ENCODE data around the gene MAPK8. TPM values are rescaled to one million over a fixed set of nuclear protein-coding genes. Genes with fewer than 3 reads are reported as not detected.
"Not testable (repeated sequence)": the region's sequence is repeated elsewhere in the genome, so short reads cannot be mapped to it uniquely, and the experiment has no call there.

The MAPK8 gene
- total RNA-seq, result 10 to 100 TPM; 29.1 to 36.7 TPM
- long read RNA-seq, donor 1, partial matches to known transcripts, result 0 of 4 reads
- long read RNA-seq, donor 1, other reads (novel, unspliced or antisense), result 4 of 4 reads
- long read RNA-seq, donor 2, partial matches to known transcripts, result 0 of 2 reads
- long read RNA-seq, donor 2, other reads (novel, unspliced or antisense), result 2 of 2 reads

DNA sequence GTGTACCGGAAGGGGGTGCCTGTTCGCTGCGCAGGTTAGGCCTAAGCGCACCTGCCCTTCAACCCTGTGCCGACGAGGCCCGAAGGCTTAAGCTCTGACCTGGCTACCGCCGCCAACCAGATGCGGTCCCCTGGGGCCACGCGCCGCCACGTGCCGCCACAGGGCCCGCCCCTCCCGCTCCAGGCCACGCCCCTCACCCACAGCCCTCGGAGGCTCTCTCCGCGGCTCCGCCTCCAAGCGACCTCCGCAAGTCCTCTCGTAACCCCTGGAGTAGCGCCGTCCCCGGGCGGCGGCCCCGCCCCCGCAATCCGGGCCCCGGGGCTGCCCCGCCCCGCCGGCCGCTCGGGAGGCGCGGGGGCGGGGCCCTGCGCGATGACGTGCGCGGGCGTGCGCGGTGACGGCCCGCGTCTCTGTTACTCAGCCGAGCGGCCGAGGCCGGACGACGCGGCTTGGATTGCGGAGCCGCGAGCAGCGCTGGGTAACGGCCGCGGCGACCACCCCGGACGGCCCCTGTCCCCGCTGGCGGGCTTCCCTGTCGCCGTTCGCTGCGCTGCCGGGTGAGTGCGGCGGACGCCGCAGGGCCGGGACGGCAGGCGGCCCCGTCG is at the start of gene MAPK8:
MAPK8 (plus strand) TSS at position 413 of the 605 bp plus-strand sequence. CDS start 94,984 bp downstream, outside the sequence.
- intact Hi-C loops (cut with DNase I), result no loop called here

DNA sequence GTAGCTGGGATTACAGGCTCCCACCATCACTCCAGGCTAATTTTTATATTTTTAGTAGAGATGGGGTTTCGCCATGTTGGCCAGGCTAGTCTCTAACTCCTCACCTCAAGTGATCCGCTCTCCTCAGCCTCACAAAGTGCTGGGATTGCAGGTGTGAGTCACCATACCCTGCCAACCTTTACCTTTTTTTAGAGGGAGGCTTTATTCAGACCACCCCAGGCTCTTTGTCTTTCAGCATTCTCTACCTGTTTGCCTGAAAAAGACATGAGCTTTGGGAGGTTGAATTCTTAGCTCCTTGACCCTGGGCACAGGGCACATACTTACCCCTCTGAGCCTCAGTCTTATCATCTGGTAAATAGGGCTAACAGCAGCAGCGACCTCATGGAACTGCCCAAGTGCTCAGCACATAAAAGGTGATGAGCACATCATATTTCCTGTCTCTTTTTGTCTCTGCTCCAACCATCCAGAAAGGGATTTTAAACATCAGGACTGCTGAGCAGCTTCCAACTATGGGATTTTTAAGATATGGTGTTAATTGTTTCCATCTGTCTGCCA is 49.0 kb upstream of the MAPK8 start:
- intact Hi-C loops (cut with DNase I), result no loop called here
- DNase-seq (ENCODE audit: low spot score), result no peak

More for the DNA sequence above, at the start of gene MAPK8:
- DNase-seq (ENCODE audit: low spot score), result peak; percentile 97

DNA sequence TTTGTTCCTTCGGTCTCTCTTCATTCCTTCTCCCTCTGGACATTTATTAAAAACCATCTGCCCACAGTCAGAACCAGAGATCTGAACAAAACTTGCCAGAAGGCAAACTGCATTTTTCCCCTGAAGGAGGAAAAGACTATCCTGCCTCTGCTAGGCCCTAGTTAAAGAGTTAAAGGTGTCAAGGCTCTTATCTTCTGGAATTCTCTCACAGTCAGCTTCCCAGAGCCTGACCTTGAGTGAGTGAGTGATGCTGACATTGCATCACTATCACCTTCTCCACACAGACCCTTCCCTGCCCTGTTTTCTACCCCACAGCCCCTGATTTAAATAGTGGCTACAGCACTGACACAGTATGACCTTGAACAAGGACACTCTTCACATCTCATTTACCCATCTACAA is 48.4 kb upstream of the MAPK8 start:
- DNase-seq (ENCODE audit: low spot score), result no peak
- intact Hi-C loops (cut with DNase I), result no loop called here

DNA sequence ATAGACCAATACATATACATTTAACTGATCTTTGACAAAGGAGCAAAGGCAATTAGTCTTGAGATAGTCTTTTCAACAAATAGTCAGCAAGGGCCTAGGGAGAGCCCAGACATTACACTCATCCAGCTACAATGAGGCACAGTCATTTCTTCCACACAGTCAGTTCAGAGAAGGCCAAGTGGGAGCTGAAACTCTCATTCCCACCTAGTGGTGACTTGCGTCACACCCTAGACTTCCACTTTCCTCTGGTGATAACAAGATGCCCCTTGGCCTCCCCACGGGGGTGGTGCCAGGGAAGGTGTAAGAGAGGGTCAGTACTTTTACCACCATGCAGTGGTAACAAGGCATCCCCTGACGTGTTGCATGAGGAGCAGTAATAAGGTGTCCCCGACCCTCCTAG is 39.9 kb upstream of the MAPK8 start:
- no peak for DNase-seq (ENCODE audit: low spot score)

DNA sequence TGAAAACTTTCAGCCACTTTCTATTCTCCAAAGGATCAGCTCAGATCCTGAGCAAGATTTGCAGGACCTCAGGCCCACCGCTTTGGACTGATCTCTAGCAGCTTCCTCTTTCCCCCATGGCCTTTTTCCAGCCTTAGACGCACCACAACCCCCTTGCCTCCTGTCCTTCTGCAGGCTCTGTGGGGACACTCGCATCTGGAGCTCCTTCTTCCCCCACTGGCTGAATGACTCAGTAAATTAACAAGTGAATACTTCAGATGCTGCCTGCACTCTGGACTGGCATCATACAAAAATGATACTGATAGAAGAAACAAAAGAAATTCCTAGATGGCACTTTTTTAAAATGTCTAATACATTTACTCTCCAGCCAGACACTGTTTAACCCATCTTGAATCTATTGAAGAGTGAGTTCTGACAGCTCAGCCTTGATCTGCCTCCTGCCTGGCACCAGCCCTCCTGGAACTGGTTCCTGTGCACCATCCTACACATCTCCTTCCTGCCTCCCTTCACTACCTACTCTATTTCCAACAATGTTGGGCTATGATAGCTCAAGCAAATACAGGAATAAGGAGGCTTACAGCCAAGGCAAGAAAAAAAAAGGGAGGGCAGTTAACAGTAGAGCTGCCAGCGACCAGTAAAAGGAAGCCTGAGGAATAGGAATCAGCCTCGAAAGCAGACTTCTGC is 35.3 kb upstream of the MAPK8 start:
- intact Hi-C loops (cut with DNase I), result no loop called here
- DNase-seq (ENCODE audit: low spot score), result no peak

More for the DNA sequence above, 39.9 kb upstream of the MAPK8 start:
- intact Hi-C loops (cut with DNase I), result no loop called here

DNA sequence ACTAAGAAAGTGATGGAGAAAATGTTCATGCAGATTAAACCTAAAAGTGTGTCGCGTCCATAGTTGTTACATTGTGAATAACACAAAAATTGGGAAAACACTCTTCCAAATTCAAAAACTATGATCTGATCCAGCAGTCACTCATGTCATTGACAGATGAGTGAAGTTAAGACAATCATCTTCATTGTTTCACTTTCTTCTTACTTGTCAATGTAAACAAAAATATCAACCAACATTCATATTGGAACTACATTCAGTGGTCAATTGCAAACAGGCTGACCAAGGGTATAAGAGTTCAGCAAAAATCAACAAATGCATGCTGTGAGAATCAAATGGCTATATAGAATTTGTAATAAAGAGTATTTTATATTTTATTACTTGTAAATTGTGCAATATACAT is 33.8 kb upstream of the MAPK8 start:
- intact Hi-C loops (cut with DNase I), result no loop called here
- DNase-seq (ENCODE audit: low spot score), result no peak

DNA sequence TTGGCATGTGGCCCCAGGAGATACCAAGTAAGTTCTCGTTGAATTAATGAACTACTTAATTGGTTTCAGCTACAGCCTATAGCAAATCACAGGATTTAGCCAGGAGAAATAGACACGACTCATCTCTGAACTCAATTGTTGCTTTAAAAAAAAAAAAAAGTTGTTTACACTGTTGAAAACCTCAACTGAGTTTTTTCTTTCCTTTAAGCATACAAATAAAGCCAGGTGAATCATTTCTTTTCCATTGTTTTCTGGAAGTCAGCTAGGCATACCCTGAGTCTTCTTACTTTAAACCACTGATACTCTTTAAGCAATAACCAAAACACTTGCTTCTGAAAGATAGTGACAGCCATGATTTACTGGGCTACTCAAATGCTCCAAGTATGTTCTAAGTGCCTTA is 32.7 kb upstream of the MAPK8 start:
- intact Hi-C loops (cut with DNase I), result no loop called here
- no peak for DNase-seq (ENCODE audit: low spot score)

DNA sequence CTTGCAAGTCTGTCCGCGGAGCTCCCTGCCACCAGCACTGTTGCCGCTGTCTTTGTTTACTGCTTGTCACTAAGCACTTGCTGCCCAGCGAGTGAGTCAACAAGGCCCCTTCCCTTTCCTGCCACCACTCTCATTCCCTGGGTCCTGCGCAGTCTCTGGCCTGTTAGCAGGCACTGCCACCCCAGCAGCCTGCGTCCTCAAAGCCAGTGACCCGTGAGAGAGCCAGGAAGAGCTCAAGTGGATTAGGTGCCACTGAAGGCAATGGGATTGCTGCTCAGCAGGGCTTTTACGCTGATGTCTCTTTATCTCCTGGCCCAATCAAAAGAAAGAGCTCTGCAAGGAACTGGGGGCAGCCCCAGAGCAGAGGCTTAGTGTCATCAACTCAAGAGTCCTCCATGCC is 31.8 kb upstream of the MAPK8 start, which contains the start of gene FRMPD2:
FRMPD2 (minus strand) TSS at position 61 of the 400 bp plus-strand sequence. CDS start 129 bp downstream, outside the sequence.
- no peak for DNase-seq (ENCODE audit: low spot score)
- intact Hi-C loops (cut with DNase I), result no loop called here

DNA sequence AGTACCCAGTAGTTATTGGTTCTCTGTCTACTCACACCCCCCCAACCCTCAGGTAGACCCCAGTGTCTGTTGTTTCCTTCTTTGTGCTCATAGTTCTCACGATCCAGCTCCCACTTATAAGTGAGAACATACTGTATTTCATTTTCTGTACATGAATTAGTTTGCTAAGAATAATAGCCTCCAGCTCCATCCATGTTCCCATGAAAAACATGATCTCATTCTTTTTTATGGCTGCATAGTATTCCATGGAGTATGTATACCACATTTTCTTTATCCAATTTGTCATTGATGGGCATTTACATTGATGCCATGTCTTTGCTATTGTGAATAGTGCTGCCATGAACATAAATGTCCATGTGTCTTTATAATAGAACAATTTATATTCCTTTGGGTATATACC is 29.4 kb upstream of the MAPK8 start:
- intact Hi-C loops (cut with DNase I), result no loop called here
- no peak for DNase-seq (ENCODE audit: low spot score)

DNA sequence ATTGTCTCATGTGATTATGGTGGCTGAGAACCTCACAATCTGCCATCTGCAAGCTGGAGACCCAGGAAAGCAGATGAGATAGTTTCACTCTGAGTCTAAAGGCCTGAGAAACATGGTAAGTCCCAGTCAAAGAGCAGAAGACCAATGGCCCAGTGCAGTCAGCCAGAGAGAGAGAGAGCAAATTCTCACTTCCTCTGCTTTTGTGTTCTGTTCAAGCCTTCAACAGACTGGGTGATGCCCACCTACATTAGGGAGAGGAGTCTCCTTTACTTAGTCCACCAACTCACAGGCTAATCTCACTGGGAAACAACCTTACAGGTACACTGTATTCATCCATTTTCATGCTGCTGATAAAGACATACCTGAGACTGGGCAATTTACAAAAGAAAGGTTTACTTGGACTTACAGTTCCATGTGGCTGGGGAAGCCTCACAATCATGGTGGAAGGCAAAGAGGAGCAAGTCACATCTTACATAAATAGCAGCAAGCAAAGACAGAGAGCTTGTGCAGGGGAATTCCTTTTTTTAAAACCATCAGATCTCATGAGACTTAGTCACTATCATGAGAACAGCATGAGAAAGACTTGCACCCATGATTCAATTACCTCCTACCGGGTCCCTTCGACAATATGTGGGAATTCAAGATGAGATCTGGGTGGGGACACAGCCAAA is 27.3 kb upstream of the MAPK8 start:
- intact Hi-C loops (cut with DNase I), result no loop called here

DNA sequence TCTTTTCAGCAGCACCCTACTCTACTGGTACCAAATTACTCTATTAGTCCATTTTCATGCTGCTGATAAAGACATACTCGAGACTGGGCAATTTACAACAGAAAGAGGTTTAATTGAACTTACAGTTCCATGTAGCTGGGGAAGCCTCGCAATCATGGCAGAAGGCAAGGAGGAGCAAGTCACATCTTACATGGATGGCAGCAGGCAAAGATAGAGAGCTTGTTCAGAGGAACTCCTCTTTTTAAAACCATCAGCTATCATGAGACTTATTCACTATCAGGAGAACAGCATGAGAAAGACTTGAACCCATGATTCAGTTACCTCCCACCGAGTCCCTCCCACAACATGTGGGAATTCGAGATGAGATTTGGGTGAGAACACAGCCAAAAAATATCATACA is 24.8 kb upstream of the MAPK8 start:
- DNase-seq (ENCODE audit: low spot score); intact Hi-C loops (cut with DNase I): not testable (repeated sequence)

More for the DNA sequence above, 27.3 kb upstream of the MAPK8 start:
- no peak for DNase-seq (ENCODE audit: low spot score)

DNA sequence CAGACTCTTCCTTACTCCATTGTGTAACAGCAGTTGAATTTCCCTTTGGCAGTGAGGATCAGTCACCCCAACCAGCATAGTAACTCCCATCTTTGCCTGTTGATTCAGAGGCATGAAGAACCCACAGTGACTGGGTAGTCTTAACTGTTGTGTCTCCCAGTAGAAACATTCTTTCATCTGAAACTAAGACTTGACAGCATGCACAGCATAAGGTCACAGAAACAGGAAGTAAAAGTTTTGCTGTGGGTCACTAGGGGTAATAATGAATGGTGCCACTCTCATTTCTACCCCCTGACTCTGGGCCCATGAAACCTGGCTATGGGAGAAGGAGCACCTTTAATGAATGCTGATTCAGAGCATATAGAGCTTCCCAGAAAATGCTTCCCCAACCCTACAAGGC is 23.6 kb upstream of the MAPK8 start:
- no peak for DNase-seq (ENCODE audit: low spot score)
- intact Hi-C loops (cut with DNase I), result no loop called here

DNA sequence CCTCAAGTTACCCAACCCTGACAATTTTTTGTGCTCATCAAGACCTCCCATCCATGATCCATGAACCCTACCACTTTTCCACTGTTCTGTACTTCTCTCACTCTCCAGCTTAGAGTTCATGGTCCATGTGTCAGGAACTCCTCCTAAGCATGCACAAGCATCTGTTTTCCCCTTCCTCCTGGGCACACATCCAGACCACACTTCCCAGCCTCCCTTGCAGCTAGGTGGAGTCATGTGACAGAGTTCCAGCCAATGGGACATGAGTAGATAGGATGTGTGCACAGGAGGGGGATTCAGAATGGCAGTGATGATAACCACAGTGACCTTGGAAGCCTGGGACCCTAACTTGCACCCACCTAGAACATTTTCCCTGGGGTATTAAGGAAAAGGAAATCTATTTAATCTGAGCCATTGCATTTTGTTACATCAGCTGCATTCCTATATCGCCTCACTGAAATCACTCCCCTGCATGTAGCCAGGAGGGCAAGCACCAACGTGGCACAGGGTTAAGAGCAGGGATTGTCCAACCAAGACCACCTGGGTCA is 22.4 kb upstream of the MAPK8 start:
- intact Hi-C loops (cut with DNase I), result no loop called here
- no peak for DNase-seq (ENCODE audit: low spot score)

DNA sequence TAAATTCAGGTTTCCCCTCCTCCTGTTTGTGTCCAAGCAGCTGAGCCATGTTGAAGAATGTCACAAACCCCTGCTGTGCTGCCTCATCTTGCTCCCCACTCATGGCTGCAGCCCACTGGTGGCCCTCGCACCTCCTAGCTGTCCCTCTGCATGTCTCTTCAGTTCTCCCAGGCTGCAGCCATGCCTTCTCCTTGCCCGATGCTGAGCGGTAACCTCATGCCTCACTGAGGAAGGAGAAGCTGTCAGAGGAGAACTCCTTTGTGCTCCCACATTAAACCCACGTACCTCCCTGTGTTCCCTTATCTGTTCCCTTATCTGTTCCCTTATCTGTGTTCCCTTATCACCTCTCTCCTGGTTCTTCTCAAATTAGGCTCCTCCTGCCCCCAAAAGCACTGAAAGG is 21.7 kb upstream of the MAPK8 start:
- intact Hi-C loops (cut with DNase I), result no loop called here

DNA sequence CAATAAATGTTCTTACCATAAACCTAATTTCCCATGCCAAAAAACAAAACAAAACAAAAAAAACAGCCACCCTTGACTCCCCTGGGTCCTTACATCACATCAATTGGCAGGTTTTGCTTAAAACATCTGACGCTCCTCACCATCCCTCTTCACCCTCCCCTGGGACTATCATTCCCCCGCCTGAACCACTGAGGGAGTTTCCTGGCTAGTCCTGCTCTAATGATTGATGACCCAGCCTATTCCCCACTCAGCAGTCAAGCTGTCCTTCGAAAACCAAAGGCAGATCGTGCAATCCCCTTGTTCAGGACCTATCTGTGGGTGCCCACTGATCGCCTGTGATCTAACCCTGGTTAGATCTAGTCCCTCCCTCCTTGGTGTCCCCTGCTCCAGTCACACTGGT is 20.8 kb upstream of the MAPK8 start:
- DNase-seq (ENCODE audit: low spot score), result no peak
- intact Hi-C loops (cut with DNase I), result no loop called here

More for the DNA sequence above, 21.7 kb upstream of the MAPK8 start:
- no peak for DNase-seq (ENCODE audit: low spot score)

DNA sequence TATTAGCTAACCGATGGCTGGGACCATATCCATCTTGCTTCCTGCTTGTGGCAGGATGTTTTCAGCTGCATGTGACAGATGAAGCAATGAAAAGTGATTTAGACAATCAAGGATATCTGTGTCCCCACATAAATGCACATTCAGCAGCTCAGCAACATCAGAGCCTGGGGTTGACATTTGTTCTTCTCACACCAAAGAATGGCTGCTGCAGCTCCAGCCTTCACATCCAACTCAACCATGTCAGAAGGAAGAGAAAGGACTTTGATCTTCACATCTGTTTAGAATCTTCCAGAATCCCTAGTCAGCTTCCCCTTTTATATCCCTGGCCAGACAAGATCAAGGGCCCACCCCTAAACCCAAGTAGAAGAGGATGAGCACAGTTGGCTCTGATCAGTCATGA is 20.1 kb upstream of the MAPK8 start:
- intact Hi-C loops (cut with DNase I), result no loop called here
- DNase-seq (ENCODE audit: low spot score), result no peak

DNA sequence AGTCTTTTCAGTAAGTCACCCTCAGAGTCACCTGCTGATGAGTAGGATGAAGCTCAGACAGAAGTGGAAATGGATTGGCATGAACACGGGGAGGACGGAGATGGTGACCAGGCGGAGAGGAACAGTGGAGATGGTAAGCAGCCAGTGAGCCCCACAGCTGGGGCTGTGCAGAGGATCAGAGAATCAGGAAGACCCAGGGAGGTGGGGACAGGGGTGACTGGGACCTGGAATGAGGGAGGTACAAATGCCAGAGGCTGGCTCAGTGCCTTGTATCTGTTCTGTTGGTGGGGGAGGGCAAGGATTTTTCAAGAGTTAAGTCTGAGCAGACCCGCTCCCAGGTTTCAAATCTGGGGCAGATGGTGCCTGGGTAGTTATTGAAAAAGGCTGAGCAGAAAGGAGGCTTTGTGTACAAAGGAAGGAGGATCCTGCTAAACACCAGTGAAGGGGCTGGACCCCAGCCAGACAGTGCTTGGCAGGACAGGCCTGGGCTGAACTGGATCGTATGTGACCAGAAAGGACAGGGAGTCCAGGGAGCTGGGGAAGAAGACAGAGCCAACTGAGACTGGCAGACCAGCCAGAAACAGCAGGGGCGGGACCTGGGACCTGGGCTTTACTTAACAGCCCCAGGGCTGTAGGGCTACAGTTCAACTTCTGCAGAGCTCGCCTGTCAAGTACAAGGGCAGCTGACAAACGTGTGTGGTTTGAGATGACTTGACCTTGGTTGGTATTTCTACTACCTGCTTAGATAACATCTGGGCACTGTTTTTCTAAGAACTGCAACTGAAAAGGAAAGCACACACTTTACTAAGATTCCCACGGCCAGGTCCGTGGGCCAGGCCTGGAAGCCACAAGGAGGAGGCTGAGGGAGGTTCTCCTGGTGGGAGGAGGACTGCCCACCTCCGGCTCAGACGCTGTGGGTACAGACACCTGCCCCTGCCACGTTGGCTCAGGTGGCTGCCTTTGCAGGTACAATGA is 18.8 kb upstream of the MAPK8 start:
- DNase-seq (ENCODE audit: low spot score), result no peak
- intact Hi-C loops (cut with DNase I), result no loop called here

DNA sequence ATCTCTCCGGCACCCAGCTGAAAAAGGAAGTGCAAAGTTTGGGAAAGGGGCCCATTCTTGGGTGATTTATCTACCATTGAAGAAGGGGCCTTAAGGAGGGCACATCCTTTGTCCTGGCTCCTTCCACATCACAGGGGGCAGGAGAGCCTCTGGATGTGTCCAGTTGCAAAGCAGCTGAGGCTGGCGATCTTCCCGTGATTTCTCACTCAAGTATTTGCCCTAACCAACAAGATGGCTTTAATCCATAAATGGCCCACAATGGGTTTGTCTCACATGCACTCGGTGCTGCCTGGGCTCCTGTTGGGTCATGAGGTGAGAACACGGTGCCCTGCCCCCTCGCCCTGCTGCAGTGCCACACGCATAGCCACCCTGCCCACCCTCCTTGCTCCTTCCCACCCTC is 17.8 kb upstream of the MAPK8 start:
- intact Hi-C loops (cut with DNase I), result no loop called here
- no peak for DNase-seq (ENCODE audit: low spot score)

Data from posterior vena cava (tissue), 2 donors.